GM12873 (cell line): ENCODE results near the gene ZMIZ1.

Source experiments
- CTCF ChIP-seq: IDR thresholded peaks from 2 replicates; pipeline ENCODE4 v1.5.1; 2012; ENCODE audit warnings: low read depth, mild to moderate bottlenecking, moderate library complexity, low read length, control low read depth; ENCODE audit not compliant: insufficient read depth; ENCODE audit errors: missing control alignments

ZMIZ1 gene

DNA sequence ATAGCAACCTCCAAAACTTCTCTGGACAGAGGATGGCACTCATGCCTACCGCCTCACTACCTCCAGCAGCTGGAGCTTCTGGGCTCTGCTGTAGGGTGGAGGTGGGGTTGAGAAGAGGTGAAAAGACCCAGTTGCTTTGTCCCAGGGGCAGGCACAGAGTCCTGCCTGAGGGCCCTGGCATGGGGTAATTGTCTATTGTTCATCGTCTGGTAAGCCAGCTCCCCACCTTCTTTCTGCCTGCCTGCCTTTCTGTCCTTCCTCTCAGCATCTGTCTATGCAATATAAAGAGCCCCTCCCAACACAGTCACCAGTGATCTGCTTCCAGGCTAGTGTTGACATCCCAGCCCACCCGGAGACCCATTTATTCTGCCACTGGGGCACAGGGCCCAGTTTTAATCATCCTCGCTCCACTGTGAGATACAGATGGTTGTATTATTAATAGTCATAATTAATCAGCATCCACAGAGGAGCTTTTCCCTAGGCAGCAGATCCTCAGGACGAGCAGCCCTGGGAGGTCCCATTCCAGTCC, 39.0 kb downstream of the ZMIZ1 start:
- no peak for TF ChIP-seq CTCF

DNA sequence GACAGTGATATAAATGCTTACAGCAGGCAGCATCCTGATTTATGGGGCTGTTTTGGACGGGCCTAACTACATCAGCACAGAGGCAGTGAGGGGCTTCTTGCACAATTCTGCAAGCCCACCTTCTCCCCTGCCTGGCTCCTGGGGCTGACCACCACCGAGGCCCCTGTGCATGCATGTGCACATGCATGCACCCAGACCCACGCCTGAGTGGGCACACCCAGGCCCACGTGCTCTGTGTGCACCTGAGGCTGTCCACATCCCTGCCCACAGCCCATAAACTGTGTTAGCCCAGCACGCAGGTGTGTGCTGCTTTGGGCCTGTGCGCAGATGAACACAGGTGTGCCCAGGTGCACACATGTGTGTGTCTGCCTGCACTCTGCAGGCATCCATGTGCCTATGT, 40.0 kb downstream of the ZMIZ1 start:
- TF ChIP-seq CTCF, result no peak

- TF ChIP-seq CTCF, result no peak
These were observed 42.7 kb downstream of the ZMIZ1 start for GRCh38 chr10:79111427-79111826.

DNA sequence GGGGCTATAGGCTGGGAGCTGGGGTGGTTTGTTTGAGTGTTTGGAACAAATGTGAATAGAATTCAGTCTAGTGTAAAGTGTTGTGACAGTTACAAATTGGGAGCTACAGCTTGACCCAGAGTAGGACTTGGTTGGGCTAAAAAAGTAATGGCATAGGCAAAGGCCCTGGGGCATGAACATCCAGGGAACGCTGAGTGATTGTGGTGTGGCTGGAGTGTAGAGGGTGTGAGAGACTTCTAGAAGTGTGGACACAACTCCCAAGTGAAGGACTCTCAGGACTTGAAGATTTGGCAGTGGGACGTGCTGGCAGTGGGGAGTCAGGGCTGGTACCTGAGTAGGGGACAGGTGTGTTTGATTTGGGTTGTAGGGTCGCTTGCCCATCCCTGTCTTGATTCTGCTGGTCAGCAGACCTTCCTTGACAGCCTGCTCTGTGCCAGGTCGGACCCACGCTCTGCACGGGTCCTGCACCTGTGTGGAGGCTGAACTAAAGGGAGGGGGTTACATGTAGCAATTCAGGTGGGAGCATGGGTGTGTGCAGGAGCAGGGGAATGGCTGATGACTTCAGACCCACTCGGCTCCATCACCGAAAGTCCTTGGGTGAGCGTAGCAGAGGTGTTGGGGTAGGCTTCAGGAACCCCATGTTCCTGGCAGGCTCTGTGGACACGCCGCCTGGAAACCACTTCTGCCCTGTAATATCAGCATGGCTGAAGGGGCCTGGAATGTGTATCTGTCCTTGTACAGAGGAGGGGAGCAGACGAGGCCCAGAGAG, 43.3 kb downstream of the ZMIZ1 start:
- TF ChIP-seq CTCF, result no peak

DNA sequence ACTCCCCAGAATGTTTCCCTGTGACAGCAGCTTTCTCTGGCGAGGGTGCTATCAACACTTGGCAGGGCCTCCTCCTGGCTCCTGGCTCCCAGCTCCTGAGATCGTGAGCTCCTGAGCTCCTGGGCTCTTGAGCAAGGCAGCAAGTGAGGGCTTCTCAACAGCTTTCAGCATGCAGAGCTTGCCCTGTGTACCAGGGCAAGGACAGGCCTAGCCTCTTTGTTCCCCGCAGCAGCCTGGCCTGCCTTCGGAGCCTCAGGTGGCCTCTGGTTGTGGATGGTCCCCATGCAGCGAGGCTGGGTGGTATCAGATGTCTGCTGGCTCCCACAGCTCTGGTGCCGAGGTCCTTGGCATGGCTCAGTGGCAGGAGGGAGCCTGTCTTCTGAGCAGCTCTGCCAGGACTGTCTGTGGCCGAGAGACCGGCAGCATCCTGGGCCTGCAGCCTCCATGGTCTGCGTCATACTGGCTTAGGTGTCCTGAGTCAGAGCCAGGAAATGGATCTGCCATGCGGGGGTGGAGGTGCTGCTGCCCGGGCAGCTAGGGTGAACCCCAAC, 44.2 kb downstream of the ZMIZ1 start:
- no peak for TF ChIP-seq CTCF

DNA sequence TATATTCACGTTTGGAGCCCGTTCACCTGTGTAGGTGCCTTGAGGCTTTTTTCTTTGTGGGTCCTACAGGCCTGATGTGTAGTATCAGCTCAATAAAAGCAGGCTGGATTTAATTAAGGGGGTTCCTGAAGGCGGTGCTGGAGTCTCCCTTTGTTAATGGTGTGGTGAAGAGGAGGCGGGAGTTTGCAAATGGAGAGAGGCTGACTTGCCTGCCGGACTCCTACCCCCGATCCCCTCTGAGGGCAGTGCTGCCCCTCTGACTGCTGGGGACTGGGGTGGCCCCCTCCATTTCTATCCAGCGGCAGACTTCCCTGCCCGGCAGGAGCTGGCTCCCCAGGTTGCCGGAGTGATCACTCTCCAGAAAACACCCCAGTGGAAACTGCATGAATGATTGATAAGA, 45.1 kb downstream of the ZMIZ1 start:
- no peak for TF ChIP-seq CTCF

DNA sequence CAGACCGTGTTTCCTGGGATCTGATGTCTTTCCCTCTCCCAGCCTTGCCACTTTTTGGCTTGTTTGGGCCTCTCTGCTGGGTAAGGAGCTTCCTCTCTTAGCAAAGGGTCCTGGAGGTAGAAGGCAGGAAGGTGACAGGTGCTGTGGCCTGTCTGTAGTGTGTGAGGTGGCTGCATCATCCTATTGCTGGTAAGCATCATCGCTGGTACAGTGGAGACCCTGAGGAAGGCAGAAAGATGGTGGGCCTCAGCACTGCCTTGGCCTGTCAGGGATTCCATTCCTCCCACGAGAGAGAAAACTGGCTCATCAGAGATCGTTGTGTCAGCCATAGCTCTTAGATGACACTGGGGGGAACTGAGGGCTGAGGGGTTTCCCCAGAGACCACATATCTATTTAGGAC, 46.5 kb downstream of the ZMIZ1 start:
- TF ChIP-seq CTCF, result no peak
